Stimulated activated CD8-positive, alpha-beta memory T cell treated with anti-CD3 and anti-CD28 coated beads, Interleukin-12 subunit alpha, Interleukin-12 subunit beta, amount 100 ng/mL, for 4 hours (primary cell): Measurements from ENCODE around the gene C7orf57.
A peak's percentile ranks its signal among the peaks of the same experiment; 100 is the strongest.

Experiments used
- DNase-seq: peaks from one replicate; pipeline ENCODE4 v3.0.0-alpha.2; 2020; ENCODE audit warnings: low read depth

Gene C7orf57

GRCh38 chr7:48085433-48085791 is 50.1 kb downstream of the C7orf57 start:
- DNase-seq: no peak

DNA sequence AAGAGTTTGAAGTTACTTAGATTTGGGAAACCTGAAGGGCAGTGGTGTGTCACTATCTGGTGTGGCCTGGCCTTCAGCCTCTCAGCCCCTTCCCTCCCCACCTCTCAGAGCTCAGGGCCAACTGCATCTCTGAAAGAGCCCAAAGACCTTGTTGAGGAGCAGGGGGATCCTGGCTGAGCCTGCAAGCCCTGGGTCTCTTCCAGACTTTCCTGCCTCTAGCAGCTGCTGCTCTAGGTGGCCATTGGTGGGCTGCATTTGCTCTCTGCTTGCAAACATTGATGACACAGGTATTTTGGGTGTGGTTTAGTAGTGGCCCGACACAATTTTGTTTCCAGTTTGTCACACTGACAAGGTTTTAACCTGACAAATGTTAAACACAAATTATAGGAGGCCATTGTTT is 50.6 kb downstream of the C7orf57 start:
- no peak for DNase-seq

DNA sequence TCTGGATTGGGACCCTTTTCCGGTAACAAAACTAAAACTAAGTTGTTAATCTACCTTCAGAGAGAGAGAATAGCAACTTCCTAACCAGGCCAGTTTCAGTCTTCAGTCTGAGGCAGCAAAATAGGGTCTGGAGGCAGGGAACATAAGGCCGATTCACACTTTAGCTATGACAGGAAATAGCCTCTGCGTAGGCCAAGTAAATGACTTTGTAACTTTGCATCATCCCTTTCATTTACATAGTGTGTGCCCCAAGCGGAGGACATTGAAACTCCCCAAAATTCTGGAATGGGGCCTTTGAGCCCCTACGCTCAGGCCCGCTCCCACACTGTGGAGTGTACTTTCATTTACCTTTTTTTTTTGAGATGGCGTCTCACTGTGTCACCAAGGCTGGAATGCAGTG is 52.0 kb downstream of the C7orf57 start:
- DNase-seq: no peak

GRCh38 chr7:48088559-48089045 is 53.3 kb downstream of the C7orf57 start:
- DNase-seq: no peak

- peak; percentile 83 for DNase-seq
Observed at GRCh38 chr7:48089046-48090003, 54.0 kb downstream of the C7orf57 start, which contains the start of gene UPP1. UPP1 (plus strand) TSS chr7:48089265; CDS start chr7:48094784, 5,519 bp downstream.

DNA sequence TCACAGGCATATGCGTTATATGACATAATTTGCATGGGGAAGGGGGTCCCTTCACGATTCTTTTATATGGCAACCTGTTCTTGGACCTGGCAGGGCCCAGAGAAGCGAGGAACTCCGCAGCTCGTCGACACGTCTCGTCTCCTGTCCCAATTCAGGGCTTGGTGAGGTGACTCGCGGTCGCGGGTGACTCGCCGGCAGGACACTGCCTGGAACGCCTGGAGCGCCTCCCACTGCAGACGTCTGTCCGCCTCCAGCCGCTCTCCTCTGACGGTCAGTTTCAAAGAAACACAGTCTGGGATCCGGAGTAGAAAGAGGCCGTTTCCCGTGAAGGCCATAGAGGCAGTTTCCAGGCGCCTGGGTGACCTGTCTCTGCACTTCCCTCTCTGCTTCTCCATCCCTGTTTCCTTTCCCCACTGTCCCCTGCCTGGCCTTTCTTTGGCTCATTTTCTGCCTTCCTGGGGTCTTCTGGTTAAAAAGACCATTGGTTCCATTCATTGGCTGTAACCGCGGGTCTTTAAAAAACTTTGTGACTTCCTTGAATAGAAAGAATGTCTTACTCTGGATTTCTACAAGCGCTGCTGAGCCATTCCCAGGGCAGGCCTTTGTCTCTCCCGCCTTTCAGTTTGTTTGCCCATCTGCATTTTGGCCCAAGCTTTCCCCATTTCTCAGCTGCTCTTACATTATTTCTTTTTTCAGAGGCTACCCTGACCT is 54.9 kb downstream of the C7orf57 start:
- no peak for DNase-seq

- no peak for DNase-seq
Observed at GRCh38 chr7:48091506-48092433, 56.4 kb downstream of the C7orf57 start.

- DNase-seq: no peak
Observed at GRCh38 chr7:48094861-48095293, 59.5 kb downstream of the C7orf57 start.

GRCh38 chr7:48096273-48096672 is 60.9 kb downstream of the C7orf57 start:
- DNase-seq: no peak

DNA sequence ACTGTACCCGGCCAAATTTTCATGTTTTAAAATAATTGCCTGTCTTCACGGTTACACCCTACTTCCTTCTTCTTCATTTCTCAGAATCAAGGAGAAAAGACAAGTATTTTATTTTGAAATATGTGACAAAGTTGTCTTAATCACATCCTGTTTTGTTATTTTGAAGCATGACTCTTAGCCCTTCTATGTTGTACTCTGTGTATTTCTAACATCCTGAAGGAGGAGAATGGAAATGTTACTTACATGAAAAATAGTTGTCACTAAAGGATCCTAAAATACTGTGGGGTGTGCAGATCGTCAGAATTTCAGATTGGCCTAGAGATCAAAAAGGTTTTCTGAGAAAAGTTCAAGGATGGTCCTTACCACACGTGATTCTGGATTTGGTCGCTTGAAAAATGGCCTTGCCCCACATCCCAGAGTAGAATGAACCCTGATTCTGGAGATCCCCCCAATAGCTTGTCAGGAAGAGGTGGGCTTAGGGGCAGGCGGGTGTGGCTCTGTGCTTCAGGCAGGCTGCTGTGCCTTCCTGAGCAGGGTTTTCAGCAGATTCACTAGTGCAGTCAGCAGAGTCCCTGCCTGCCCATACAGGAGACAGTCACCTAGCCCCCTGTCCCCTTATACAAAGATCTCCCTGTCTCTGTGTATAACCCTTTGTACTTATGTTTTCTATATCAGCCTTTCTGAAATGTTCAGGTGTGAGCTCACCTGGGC is 62.3 kb downstream of the C7orf57 start:
- no peak for DNase-seq

DNA sequence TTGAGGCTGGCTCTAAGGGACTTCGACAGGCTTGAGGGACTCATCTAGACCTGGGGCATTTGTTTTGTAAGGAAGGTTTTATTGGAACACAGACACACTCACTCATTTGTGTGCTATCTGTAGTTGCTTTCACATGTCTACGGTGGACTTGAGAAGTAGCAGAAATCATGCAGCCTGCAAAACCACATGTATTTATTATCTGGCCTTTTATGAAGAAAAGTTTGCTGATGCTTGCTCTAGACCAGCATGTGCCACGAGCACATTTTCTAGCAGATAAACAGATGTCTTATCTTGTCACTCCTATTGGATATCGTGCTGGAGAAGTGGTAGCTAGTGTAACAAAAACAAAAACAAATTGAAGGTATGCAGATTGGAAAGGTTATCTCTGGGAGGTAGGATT is 63.5 kb downstream of the C7orf57 start:
- no peak for DNase-seq

DNA sequence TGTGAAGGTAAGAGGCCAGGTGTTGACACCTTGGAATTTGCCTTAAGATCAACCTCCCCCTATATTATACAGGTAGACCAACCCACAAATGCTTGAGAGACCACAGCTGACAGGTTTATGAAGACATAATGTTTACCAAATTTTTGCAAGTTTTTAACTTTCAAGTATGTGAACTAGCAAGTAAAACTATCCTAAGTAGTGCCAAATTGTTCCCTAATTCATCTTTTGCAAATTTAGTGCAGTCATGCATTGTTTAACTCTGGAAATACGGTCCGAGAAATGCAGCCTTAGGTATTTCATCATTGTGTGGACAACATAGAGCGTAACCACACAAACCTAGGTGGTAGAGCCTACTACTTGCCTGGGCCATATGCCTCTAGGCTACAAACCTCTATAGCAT is 64.4 kb downstream of the C7orf57 start:
- DNase-seq: no peak

GRCh38 chr7:48101352-48101751 is 66.0 kb downstream of the C7orf57 start:
- no peak for DNase-seq

DNA sequence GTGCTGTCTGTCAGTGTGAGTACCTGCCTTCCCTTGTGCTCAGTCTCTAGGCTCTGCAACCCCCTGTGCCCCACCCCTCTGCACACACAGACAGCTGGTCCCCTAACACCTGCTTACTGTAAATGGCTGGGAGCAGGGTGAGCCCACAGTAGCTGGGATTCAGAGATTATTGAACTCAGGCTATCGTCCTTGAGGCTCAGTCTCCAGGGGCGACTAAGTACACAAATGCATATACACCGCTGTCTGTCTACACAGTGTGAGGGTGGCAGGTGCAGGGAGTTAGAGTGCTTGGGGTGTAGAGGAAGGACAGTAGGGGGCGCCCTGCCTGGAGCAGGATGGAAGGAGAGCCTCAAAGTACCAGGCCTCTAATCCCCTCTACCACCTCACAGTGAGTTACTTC is 66.6 kb downstream of the C7orf57 start:
- DNase-seq: no peak

- DNase-seq: no peak
Observed at GRCh38 chr7:48102530-48102929, 67.2 kb downstream of the C7orf57 start.

DNA sequence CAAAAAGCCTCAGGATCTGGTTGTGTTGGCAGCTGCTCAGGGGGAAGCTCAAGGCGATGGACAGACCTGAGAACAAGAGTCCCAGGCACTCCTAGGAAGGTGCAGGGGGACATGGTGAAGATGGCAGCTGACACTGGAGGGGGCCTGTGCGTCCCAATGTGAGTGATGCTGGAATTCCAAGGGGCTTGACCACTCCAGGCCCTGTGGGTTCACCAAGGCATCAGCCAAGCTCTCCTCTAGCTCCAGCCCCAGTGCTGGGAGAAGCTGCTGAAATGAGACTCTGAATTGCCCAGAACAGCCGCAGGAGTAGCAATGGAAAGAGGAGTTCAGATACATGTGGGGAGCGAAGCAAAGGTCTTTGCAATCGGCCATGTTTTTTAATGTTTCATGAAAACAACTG is 69.7 kb downstream of the C7orf57 start:
- DNase-seq: no peak

DNA sequence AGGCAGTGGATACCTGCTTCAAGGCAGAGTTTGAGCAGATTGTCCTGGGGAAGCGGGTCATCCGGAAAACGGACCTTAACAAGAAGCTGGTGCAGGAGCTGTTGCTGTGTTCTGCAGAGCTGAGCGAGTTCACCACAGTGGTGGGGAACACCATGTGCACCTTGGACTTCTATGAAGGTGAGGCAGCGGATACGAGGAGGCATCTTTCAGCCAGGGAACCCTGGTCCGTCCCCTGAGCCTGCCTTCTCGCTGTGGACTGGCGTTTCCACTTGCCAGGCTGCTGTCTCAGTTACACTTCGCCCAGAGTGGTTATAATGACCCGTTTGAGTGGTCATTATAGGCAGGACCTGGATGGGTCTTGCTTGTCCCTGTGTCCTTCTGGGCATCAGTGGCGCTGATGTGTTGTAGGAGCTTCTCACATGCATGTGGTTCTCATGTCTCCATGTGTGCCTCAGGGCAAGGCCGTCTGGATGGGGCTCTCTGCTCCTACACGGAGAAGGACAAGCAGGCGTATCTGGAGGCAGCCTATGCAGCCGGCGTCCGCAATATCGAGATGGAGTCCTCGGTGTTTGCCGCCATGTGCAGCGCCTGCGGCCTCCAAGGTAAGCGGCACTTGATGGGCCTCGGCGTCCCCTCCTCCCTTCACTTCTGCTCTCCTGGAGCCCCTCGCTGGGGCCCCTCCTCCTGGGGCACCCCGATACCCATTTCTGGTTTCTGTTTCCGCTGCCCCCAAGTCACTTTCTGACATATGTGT is 71.7 kb downstream of the C7orf57 start:
- DNase-seq: no peak

DNA sequence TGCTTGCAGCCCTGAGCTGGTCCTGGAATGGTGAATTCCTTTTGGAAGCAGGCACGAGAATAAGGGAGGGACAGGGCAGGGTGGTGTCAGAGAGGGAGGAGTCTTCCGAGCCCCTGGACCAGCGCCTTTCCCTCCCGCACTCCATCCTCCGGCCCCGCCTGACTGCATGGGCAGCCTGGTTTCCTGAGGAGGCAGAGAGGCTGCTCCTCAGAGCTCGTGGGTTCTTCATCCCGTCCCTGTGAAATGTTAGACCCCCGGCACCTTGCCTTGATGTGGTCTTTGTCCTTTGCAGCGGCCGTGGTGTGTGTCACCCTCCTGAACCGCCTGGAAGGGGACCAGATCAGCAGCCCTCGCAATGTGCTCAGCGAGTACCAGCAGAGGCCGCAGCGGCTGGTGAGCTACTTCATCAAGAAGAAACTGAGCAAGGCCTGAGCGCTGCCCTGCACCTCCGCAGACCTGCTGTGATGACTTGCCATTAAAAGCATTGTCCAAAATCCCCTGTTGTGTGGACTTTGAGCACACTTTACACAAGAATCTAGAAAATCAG is 72.7 kb downstream of the C7orf57 start:
- DNase-seq: no peak

- DNase-seq: no peak
Observed at GRCh38 chr7:48108959-48109847, 73.9 kb downstream of the C7orf57 start.
